Limb (tissue), 2 donors: ENCODE measurements around the gene DPY19L2.
"Not testable (repeated sequence)": the region's sequence is repeated elsewhere in the genome, so short reads cannot be mapped to it uniquely, and the experiment has no call there.

Experiments
- DNase-seq, 2 donors: peaks; one replicate each; pipeline ENCODE4 v3.0.0-alpha.2; 2016; ENCODE audit errors: extremely low spot score in 2 of 2

DPY19L2 gene

DNA sequence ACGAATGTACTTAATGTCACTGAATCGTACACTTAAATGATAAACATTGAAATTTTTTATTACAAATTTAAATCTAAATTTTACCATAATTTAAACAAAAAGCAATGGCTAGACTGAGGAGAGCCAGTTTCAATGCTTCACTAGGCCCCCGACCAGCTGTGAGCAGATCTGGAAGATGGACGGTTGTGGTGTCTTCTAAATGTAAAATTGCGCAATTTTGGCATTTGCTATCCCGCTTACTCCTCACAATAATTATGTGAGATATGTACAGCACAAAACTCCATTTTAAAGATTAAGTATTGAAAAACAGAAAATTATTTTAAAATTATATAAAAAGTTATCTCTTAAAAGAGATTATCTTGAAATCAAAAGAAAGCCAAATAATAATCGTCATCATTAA, 5.3 kb downstream of the DPY19L2 start:
- not testable (repeated sequence) for DNase-seq

DNA sequence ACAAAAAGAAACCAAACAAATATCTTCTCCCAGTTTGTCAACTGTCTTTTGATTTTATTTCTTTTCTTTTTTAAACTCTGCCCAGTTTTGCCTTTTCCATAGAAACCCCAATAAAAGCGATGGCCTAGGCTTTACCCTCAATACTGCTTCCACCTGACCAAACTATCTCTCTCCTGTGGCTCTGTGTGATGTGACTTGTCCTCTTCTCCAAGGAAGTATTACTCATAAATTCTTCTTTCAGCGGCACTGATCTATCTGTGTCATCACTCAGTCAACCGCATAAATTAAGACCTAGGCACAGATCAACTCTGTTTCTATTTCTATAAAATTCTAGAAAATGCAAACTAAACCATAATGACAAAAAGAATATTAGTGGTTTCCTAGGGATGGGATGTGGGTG, 9.8 kb downstream of the DPY19L2 start:
- DNase-seq: not testable (repeated sequence)

DNA sequence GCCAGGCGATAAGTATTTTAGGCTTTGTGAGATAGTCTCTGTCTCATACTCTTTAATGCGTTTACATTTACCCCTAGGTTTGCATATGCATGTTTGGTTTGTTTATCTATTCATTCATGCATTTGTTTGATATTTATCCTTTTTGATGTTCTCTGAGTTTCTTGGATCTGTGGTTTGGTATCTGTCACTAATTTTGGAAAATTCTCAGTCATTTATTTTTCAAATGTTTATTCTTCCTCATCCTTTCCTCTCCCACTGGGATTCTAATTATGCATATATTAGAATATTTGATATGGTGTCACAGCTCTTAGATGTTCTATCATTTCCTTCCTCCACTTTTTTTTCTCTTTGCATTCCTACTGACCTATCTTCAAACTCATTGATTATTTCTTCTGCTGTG, 11.9 kb downstream of the DPY19L2 start:
- DNase-seq: not testable (repeated sequence)

DNA sequence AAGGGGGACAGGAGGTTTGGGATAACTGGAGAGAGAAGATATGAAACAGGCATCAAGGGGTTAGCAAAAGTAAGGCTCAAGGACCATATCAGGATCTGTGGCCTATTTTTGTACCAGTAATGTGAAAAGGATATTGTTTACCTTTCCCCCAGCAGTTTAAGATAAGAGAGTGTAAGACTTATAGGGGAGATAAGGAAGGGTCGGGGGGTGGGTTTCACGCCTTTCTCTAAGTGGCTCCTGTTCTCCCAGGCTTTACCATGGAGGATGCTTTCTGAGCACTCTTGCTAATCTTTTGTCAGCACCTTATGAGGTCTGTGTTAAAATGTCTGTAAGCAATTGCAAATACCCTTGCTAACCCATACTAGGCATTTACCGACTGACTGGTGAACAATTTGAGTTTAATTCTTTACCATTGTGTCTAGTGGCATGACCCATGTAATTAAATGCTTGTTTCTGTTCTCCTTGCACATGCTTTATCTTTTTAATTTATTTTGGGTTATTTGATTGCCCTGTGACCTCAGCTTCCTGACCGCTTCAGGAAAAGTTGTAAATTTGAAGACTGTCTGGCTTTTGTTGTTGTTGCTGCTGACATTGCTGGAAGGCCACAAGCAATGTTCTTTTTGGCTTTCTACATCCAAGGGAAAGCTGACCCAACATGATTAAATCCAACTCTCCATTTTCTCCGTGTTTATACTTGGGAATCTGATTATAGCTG, 12.6 kb downstream of the DPY19L2 start:
- not testable (repeated sequence) for DNase-seq

DNA sequence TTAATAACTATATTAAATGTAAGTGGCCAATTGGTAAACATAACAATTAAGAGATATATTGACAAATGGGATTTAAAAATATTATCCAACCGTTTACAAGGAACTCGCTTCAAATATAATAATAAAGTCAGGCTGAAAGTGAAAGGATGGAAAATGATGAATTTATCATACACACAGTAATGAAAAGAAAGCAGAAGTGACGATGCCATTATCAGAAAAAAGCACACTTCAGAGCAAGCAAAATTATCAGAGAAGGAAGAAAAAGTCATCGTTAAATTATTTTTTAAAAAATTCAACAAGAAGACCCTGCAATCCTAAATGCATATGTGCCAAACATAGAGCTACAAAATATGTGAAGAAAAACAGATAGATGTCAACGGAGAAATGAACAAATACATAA, 13.8 kb downstream of the DPY19L2 start:
- DNase-seq: not testable (repeated sequence)

DNA sequence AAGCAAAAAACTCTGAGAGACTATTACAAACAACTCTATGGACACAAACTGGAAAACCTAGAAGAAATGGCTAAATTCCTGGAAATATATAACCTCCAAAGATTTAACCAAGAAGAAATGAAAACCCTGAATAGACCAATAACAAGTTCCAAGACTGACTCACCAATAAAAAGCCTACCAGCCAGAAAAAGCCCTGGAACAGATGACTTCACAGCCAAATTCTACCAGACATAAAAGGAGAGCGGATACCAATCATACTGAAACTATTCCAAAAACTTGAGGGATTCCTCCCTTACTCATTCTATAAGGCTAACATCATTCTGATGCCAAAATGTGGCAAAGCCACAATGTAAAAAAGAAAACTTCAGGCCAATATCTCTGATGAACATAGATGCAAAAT, 18.8 kb downstream of the DPY19L2 start:
- DNase-seq: not testable (repeated sequence)

DNA sequence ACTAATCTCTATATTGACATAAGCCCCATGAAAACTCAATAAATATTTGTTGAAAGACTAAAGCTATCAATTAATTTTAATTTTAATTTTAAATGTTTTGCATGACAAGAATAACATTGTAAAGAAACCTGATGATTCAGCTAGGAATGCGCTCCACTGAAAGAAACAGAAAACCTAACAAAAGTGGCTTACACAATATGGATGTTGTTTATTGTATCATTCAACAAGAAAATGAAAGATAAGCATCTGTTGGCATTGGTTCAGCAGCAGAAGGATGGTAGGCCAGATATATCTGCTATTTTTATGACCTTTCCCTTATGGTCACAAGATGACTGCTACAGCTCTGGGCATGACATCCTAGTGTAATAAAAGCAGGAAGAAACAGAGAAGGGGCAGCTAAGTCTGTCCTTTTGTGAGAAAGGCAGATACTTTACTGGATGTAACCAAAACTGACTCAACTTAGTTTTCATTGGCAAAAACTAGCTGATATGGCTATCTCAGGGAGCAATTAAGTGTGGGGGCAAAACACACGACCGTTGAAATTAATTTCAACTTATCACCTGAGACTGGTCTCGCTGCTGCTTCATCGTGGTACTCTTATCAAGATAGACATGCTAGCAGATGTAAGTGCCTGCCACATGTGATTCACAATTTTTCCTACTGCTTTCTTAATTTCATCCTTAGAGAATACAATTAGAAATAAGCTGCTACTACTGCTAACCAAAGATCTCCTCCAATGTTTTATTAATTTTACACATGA, 24.7 kb downstream of the DPY19L2 start:
- not testable (repeated sequence) for DNase-seq

DNA sequence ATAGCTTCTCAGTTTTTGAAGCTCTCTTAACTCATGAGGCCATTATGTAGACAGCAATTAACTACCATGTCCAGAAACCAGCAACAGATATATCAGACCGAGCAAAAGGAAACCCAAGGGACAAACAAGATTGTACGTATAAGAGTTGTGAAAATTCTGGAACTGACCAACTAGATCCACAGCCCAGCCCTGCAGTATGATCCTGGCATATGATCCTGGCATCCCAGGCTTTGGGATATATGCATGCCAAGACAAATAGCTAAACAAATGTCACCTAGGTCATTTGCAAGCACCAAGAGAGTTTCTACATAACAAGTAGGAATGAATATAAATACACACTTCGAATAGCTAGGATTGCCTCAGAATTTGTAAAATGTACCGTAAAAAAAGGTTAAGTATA, 44.0 kb downstream of the DPY19L2 start:
- not testable (repeated sequence) for DNase-seq

DNA sequence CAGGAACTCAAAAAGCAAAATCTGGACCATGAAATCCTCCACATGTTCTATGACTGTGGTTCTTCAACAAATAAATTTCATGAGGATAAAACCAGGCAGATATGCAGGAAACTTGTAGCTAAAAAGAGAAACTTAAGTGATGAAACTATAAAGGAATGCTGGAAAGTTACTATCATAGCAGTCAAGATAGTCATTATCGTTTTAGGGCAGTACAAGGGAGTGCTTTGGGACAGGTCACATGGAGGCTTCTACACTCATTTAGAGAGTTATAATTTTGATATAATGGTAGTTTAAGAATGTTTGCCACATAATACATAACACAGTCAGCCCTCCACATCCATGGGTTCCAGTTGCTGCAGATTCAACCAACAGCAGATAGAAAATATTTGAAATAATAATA, 52.7 kb downstream of the DPY19L2 start:
- not testable (repeated sequence) for DNase-seq

DNA sequence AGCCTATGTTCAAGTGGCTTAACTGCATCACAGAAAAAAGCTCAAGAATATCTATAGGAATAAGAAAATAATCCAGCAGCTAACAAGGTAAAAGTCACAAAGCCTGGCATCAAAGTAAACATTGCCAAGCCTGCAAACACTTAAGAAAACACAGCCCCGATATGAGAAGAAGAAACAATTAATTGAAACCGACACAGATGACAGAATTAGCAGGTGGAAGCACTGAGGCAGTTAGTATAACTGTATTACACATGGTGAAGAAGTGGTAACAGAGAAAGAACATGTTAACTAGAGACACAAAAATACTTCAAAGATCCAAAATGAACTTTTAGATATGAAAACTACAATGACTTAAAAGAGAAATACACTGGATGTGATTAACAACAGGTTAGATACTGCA, 57.0 kb downstream of the DPY19L2 start:
- DNase-seq: not testable (repeated sequence)

DNA sequence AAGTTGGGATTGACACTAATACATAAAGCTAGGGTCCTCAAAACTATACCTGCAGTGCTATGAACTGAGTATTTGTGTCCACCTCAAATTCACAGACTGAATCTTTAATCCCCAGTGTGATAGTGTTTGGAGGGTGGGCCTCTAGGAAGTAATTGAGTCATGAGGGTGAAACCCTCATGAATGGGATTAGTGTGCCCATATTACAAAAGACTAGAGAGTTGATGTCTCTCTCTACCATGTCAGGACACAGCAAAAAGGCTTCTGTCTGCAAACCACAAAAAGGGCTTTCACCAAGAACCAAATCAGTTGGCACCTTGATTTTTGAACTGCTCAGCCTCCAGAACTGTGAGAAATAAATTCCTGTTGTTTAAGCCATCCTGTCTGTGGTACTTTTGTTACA, 59.0 kb downstream of the DPY19L2 start:
- DNase-seq: not testable (repeated sequence)

DNA sequence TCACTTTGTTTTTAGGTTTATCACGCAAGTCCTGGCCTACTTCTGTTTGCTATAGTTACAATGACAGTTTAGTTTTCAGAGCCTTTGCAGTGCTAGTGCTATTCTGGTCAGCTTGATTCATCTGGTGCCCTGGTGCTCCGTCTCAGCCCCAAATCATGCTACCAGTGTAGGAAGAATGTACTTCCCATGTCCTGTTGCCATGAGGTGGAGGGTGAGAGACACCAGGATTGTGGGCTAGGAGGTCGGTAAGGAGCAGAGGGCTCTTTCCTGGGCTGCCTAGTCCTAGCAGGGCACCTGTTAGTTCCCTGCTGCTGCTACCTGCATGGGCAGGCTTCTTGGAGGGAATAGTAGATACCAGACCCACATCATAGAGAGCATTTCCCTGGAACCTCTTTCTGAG, 63.3 kb downstream of the DPY19L2 start:
- DNase-seq: not testable (repeated sequence)

DNA sequence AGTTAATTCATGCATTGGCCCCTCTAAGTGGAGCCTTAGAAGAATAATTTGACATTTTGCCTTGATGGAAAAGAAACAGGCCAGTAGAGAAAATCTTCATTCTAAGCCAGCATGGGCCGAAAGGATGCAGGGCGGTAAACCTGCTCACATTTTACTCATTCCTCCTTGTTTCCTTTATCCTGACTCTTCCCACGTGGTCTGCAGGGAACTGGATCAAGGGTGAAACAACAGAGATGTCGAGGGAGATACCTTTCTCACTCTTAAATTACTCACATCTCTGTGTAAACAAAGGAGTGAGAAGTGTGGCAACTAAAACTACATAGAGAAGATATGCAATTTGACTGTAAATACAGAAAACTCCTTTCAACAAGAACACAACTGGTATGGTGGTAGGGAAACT, 73.5 kb downstream of the DPY19L2 start:
- not testable (repeated sequence) for DNase-seq

DNA sequence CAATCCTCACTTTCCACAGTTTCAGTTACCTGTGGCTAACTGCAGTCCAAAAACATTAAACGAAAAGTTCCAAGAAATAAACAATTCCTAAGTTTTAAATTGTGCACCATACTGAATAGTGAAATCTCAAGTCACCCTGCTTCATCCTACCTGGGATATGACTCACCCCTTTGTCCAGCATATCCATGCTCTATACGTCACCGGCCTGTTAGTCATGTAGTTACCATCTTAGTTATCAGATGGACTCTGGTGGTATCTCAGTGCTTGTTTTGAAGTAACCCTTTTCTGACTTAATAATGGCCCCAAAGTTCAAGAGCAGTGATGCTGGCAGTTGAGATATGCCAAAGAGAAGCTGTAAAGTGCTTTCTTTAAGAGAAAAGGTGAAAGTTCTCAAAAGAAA, 83.9 kb downstream of the DPY19L2 start:
- not testable (repeated sequence) for DNase-seq

DNA sequence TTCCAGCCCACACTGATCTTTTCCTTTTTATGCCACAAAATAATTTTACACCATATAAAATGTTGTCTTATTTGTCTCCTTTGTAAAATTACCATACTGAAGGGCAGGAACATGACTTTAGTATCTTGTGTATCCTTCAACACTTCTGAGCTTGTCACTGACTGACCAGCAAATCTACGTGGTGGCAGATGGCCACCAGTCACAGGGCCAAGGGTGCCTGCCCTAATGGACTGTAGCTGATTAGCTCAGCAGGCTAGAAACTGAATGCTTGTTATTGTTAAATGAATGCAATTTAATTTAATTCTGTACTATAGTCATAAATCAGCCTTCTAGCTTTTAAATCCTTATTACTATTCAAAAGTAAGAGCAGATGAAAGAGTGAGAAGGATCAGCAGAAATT, 85.0 kb downstream of the DPY19L2 start:
- DNase-seq: not testable (repeated sequence)

DNA sequence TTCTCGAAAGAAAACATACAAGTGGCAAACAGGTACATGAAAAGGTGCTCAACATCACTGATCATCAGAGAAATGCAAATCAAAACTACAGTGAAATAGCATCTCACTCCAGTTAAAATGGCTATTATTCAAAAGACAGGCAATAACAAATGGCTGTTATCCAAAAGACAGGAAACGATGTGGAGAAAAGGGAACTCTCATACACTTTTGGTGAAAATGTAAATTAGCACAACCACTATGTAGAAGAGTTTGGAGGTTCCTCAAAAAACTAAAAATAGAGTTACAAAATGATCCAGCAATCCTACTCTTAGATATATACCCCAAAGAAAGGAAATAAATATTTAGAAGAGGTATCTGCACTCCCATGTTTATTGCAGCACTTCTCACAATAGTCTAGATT, 90.7 kb downstream of the DPY19L2 start:
- not testable (repeated sequence) for DNase-seq

DNA sequence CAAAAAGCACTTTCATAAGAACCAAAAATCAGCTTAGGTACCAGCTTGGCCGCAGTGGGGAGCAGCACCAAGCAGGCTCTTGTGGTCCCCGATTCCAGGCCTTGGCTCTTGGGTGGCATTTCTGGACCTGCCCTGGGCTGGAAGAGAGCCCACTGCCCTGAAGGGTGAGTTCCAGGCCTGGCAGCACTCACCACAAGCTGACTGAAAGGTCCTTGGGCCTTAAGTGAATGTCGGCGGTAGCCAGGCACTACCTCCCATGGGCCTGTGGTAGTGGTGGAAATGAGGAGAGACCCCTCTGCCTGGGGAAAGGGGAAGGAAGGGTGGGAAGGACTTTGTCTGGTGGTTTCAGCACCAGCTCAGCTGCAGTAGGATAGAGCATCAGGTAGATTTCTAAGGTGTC, 96.3 kb downstream of the DPY19L2 start:
- not testable (repeated sequence) for DNase-seq

DNA sequence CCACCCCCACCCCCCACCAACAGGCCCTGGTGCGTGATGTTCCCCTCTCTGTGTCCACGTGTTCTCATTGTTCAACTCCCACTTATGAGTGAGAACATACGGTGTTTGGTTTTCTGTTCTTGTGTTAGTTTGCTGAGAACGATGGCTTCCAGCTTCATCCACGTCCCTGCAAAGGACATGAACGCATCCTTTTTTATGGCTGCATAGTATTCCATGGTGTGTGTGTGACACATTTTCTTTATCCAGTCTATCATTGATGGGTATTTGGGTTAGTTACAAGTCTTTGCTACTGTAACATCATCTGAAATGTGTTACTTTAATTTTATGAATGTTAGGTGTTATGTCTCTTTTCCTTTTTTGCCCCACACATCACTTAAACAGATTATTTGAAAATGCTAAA, 109.8 kb downstream of the DPY19L2 start:
- not testable (repeated sequence) for DNase-seq

DNA sequence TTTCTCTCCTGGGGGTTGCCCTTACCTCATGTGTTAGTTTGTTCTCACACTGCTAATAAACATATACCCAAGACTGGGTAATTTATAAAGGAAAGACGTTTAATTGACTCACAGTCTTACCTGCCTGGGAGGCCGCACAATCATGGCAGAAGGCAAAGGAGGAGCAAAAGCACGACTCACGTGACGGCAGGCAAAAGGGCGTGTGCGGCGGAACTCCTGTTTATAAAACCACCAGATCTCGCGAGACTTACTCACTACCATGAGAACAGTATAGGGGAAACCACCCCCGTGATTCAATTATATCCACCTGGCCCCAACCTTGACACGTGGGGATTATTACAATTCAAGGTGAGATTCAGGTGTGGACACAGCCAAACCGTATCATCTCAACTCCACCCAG, 116.9 kb downstream of the DPY19L2 start:
- DNase-seq: not testable (repeated sequence)

DNA sequence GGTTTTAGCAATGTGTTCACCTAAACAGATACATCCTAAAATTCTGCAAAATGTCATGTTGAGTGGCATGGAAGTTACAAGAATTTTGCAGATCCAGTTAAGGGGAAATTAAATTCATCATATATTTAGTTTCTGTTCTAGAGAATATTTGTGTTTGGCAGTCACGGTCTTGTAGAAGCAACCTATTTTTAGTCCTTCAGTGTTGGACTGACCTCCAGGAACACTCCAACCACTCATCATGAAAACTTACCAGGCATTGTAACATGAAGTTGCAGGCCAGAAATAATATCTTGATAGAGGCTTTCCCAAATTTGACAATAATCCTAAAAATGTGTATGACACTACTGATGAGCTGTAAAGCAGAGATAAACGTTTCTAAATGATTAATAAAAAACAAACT, 119.3 kb downstream of the DPY19L2 start:
- DNase-seq: not testable (repeated sequence)

DNA sequence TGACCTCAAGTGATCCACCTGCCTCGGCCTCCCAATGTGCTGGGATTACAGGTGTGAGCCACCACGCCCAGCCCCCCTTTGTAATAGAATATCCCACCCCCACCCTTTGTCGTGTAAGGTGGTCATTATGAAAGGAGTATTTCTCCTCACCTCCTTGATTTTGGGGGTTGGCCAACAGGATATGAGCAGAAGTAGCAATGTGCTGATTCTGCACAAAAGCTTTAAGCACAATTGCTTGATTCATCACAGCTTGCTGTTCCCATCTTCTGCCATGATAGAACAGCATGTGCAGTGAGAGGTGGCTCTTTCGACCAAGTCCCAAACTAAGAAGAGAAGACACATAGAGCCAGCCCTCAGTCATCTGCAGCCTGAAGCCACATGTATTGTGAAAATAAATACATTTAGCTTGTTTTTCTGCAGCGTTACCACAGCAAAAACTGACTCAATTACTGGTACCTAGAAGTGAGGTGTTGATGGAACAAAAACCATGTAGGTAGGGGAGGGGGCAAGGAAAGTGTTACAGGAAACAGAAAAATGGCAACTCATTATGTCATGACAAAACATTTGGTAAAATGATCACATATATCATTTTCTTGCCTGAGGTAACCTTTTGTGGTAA, 122.9 kb downstream of the DPY19L2 start:
- not testable (repeated sequence) for DNase-seq

DNA sequence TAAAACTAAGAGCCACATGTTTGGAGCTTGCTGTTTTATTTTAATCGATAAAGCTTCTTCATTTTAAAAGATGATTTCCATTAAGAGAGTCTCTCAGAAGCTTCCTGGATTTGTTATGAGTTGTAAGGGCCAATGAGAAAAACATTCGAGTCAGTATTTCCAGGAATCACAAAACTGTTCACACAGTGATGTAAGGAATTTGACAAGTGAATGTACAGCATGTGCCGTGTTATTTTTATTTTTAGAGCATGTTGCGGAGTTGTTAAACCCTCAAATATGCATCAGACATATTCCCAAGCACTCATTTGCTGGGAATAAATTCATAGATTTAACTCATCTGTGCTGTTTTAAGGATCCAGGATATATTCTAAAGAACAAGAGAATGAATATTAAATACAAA, 129.6 kb downstream of the DPY19L2 start:
- not testable (repeated sequence) for DNase-seq
